Measurements from ENCODE around the gene ZBTB20. TPM values are rescaled to one million over a fixed set of nuclear protein-coding genes. Genes with fewer than 3 reads are reported as not detected.

The ZBTB20 gene
- total RNA-seq, 1 experiment from 2014 or later: 3.7 TPM

GRCh38 chr3:115018694-115019093 lies 128.4 kb downstream of the ZBTB20 start:
- POLR2A ChIA-PET (ENCODE audit: unreplicated experiment): no interaction called here
- Histone ChIP-seq H3K9me2 (replicated peaks; ENCODE audit: low read length) (no peaks in the 10 kb centered on the region), H3K27ac (ENCODE audit: low read length) (no peak overlapping the region), H3K4me1 (ENCODE audit: insufficient read depth, low read length) (no peaks in the 10 kb centered on the region), H3K79me2 (ENCODE audit: low read length) (no peaks in the 10 kb centered on the region), H3K27me3 (ENCODE audit: low read length) (no peaks in the 10 kb centered on the region), H3K9ac (ENCODE audit: low read length) (no peak overlapping the region), H3K36me3 (ENCODE audit: low read depth, low read length) (no peaks in the 10 kb centered on the region), H3K4me3 (ENCODE audit: low read length) (no peak overlapping the region), H3F3A (ENCODE audit: low read length, unreplicated experiment) (no peaks in the 10 kb centered on the region), H2AFZ (ENCODE audit: low read length) (no peak overlapping the region), H4K20me1 (ENCODE audit: low read length) (no peaks in the 10 kb centered on the region), H3K4me2 (ENCODE audit: low read length) (no peak overlapping the region), H3K9me3 (ENCODE audit: low read length) (no peaks in the 10 kb centered on the region)
- no peak for ATAC-seq
- TF ChIP-seq CTCF (conservative IDR thresholded peaks at IDR 0.05; ENCODE audit: low read depth, low read length) (no peak), EZH2 (IDR thresholded peaks at IDR 0.05; ENCODE audit: low read length, unreplicated experiment) (no peak), EZH2phosphoT487 (IDR thresholded peaks at IDR 0.05; ENCODE audit: borderline replicate concordance, low read length) (no peak)
- no peak for DNase-seq
- CTCF ChIA-PET: no interaction called here
- intact Hi-C loops (cut with micrococcal nuclease): no loop called here
- BruUV-seq (replicated peaks): no TSS peak

GRCh38 chr3:115007966-115008365 lies 139.1 kb downstream of the ZBTB20 start:
- Histone ChIP-seq H3K4me1 (ENCODE audit: insufficient read depth, low read length) (no peaks in the 10 kb centered on the region), H3K36me3 (ENCODE audit: low read depth, low read length) (no peaks in the 10 kb centered on the region), H3K9me2 (replicated peaks; ENCODE audit: low read length) (no peaks in the 10 kb centered on the region), H3K4me2 (ENCODE audit: low read length) (no peak overlapping the region), H3K79me2 (ENCODE audit: low read length) (no peaks in the 10 kb centered on the region), H4K20me1 (ENCODE audit: low read length) (no peaks in the 10 kb centered on the region), H2AFZ (ENCODE audit: low read length) (no peak overlapping the region), H3K27ac (ENCODE audit: low read length) (no peak overlapping the region), H3K4me3 (ENCODE audit: low read length) (no peak overlapping the region), H3K9ac (ENCODE audit: low read length) (no peak overlapping the region), H3K27me3 (ENCODE audit: low read length) (no peaks in the 10 kb centered on the region), H3F3A (ENCODE audit: low read length, unreplicated experiment) (no peaks in the 10 kb centered on the region), H3K9me3 (ENCODE audit: low read length) (no peaks in the 10 kb centered on the region)
- CTCF ChIA-PET: no interaction called here
- BruUV-seq (replicated peaks): no TSS peak
- DNase-seq: no peak
- intact Hi-C loops (cut with micrococcal nuclease): no loop called here
- POLR2A ChIA-PET (ENCODE audit: unreplicated experiment): no interaction called here
- no peak for ATAC-seq
- TF ChIP-seq EZH2phosphoT487 (IDR thresholded peaks at IDR 0.05; ENCODE audit: borderline replicate concordance, low read length): no peak
- no peak for TF ChIP-seq CTCF (conservative IDR thresholded peaks at IDR 0.05; ENCODE audit: low read depth, low read length)
- no peak for TF ChIP-seq EZH2 (IDR thresholded peaks at IDR 0.05; ENCODE audit: low read length, unreplicated experiment)

GRCh38 chr3:115004201-115005140 lies 142.6 kb downstream of the ZBTB20 start:
- no peak overlapping the region for H3K27ac ChIP-seq (ENCODE audit: low read length)
- TF ChIP-seq CTCF (conservative IDR thresholded peaks at IDR 0.05; ENCODE audit: low read depth, low read length): no peak
- no peak for TF ChIP-seq EZH2 (IDR thresholded peaks at IDR 0.05; ENCODE audit: low read length, unreplicated experiment)
- DNase-seq (no peak), ATAC-seq (no peak)
- no peaks in the 10 kb centered on the region for H3K36me3 ChIP-seq (ENCODE audit: low read depth, low read length)
- no peaks in the 10 kb centered on the region for H3F3A ChIP-seq (ENCODE audit: low read length, unreplicated experiment)
- no peaks in the 10 kb centered on the region for H3K9me3 ChIP-seq (ENCODE audit: low read length)
- ChIA-PET CTCF (no interaction called here), POLR2A (ENCODE audit: unreplicated experiment) (interaction anchor here (0.6 kb wide), 1 partner anchor 716 kb away, joined by 6 read pairs; no protein-coding TSS in a partner anchor)
- H3K9ac ChIP-seq (ENCODE audit: low read length): no peak overlapping the region
- H3K79me2 ChIP-seq (ENCODE audit: low read length): no peaks in the 10 kb centered on the region
- no peaks in the 10 kb centered on the region for H4K20me1 ChIP-seq (ENCODE audit: low read length)
- no peak overlapping the region for H3K4me3 ChIP-seq (ENCODE audit: low read length)
- no peaks in the 10 kb centered on the region for H3K9me2 ChIP-seq (replicated peaks; ENCODE audit: low read length)
- intact Hi-C loops (cut with micrococcal nuclease): no loop called here
- H3K4me2 ChIP-seq (ENCODE audit: low read length): no peak overlapping the region
- no peak overlapping the region for H2AFZ ChIP-seq (ENCODE audit: low read length)
- H3K4me1 ChIP-seq (ENCODE audit: insufficient read depth, low read length): no peaks in the 10 kb centered on the region
- no TSS peak for BruUV-seq (replicated peaks)
- H3K27me3 ChIP-seq (ENCODE audit: low read length): no peaks in the 10 kb centered on the region

Measured in PC-3 (cell line).